RWPE1 (cell line): ENCODE data around the gene LTF.

Source experiments
- CTCF ChIA-PET: fragments of 350-600 bp; sonication (Branson Sonifier 250); formaldehyde crosslinking; extraction: SDS; loops from one replicate; lab custom pipeline; 2021; lab: Yijun Ruan, JAX
- POLR2A ChIA-PET: fragments of 400-600 bp; formaldehyde crosslinking; extraction: SDS; loops from one replicate; lab custom pipeline; 2020; ENCODE audit warnings: antibody characterized with exemption; ENCODE audit not compliant: low non-redundant PET; lab: Yijun Ruan, JAX
- DNase-seq: peaks from one replicate; pipeline ENCODE4 v3.0.0; 2012; ENCODE audit warnings: low spot score
- H3K27ac ChIP-seq: fragments of 450-650 bp; 2 replicates; pipeline ENCODE4 v1.5.1; 2017
- TF ChIP-seq, protein P1 (sequence below): fragments of 450-650 bp; conservative IDR thresholded peaks from 2 replicates; pipeline ENCODE4 v1.5.1; 2017; ENCODE audit warnings: low read depth, mild to moderate bottlenecking

Gene LTF

DNA sequence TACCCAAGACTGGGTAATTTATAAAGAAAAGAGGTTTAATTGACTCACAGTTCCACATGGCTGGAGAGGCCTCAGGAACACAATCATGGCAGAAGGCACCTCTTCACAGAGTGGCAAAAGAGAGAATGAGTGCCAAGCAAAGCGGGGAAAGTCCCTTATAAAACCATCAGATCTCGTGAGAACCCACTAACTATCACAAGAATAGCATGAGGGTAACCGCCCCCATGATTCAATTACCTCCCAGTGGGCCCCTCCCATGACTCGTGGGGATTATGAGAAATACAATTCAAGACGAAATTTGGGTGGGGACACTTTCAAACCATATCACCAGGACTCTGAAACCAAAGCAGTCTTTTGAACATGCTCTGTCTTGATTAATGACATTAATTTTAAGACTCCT, 40.1 kb upstream of the LTF start:
- DNase-seq = no peak
- H3K27ac ChIP-seq = no peak overlapping the region
- POLR2A ChIA-PET = no interaction called here
- TF ChIP-seq, protein P1, sequence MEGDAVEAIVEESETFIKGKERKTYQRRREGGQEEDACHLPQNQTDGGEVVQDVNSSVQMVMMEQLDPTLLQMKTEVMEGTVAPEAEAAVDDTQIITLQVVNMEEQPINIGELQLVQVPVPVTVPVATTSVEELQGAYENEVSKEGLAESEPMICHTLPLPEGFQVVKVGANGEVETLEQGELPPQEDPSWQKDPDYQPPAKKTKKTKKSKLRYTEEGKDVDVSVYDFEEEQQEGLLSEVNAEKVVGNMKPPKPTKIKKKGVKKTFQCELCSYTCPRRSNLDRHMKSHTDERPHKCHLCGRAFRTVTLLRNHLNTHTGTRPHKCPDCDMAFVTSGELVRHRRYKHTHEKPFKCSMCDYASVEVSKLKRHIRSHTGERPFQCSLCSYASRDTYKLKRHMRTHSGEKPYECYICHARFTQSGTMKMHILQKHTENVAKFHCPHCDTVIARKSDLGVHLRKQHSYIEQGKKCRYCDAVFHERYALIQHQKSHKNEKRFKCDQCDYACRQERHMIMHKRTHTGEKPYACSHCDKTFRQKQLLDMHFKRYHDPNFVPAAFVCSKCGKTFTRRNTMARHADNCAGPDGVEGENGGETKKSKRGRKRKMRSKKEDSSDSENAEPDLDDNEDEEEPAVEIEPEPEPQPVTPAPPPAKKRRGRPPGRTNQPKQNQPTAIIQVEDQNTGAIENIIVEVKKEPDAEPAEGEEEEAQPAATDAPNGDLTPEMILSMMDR = no peak
- CTCF ChIA-PET = no interaction called here

DNA sequence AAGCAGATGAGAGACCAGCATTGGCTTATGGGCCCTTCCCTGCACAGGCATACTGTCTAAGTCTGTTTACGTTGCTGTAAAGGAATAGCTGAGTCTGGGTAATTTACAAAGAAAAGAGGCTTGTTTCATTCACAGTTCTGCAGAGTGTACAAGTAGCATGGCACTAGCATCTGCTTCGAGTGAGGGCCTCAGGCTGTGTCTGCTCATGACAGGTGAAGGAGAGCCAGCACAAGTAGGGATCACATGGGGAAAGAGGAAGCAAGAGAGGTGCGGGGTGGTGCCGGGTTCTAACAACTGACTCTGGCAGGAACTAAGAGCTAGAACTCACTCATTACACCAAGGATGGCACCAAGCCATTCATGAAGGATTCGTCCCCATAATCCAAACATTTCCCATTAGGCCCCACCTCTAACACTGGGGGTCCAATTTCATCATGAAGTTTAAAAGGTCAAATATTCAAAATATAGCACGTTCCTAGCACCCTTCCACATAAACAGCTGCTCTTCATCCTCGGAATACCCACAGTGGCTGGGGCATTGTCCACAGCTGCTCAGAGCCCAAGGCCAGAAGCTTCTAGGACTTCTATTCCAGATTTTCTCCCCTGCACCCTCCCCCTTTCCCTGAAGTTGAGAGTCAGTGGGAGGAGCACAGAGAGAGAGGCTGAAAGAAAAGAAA, 38.6 kb upstream of the LTF start:
- H3K27ac ChIP-seq = no peak overlapping the region
- ChIA-PET POLR2A (no interaction called here), CTCF (interaction anchor here (1.5 kb wide), 1 partner anchor 15 kb away, joined by 7 read pairs; no protein-coding TSS in a partner anchor)
- no peak for DNase-seq
- TF ChIP-seq, protein P1 = no peak

DNA sequence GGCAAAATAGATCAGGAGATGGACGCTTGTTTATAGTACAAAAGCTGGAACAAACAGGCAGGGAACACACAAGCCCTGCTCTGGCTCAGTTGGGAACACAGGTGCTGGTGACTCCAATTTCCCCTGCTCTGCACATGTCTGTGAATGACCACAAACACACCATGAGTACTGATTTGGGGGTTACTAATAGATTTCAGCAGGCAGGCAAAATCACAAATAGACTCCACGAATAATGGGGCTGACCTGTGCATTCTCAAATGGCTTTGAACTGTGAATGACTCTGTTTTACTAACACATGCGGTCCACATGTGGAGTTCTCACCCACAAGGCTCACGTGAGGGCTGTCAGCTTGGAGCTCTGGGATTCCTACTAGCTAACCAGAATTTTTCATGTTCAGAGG, 37.0 kb upstream of the LTF start:
- ChIA-PET POLR2A (no interaction called here), CTCF (no interaction called here)
- DNase-seq = no peak
- no peak overlapping the region for H3K27ac ChIP-seq
- TF ChIP-seq, protein P1 = no peak

DNA sequence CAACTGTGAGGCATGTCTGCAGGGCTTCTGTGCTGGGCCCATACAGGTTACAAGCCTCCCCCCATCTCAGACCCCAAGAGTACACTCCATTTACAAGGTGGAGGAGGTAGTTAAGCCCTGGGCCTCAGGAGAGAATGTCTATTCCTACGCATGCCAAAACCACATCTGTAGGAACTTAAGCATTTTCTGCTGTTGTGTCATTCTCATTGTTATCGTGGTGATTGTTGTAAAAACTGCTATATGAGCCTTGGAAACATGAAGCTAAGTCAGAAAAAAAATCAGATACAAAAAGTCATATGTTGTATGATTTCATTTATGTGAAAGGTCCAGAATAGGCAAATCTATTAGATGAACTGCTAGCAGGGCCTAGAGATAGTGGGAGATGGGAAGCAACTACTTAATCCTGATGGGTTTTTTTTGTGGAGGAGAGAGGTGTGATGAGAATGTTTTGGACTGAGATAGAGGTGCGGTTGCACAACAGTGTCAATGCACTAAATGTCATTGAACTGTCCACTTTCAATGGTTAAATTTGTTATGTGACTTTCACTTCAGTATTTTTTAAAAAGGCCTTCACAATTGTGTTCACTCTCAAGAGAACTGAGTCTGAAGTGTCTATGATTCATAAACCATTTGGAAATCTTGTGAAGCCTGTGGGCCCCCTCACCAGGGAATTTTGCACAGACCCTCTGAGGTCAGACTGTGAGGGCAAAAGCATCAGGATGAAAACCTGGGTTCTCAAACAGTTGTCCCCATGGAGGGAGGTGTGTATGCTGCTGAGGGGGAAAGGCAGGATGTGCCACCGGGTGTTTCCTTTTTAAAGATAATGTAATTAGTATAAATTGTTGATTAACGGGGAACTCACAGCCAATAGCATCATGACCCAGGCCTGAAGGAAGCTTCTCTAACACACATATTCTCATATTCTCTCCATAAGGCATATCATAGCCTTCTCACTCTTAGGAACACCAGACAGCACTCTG, 36.2 kb upstream of the LTF start:
- ChIA-PET POLR2A (no interaction called here), CTCF (no interaction called here)
- DNase-seq = no peak
- no peak overlapping the region for H3K27ac ChIP-seq
- TF ChIP-seq, protein P1 = no peak

DNA sequence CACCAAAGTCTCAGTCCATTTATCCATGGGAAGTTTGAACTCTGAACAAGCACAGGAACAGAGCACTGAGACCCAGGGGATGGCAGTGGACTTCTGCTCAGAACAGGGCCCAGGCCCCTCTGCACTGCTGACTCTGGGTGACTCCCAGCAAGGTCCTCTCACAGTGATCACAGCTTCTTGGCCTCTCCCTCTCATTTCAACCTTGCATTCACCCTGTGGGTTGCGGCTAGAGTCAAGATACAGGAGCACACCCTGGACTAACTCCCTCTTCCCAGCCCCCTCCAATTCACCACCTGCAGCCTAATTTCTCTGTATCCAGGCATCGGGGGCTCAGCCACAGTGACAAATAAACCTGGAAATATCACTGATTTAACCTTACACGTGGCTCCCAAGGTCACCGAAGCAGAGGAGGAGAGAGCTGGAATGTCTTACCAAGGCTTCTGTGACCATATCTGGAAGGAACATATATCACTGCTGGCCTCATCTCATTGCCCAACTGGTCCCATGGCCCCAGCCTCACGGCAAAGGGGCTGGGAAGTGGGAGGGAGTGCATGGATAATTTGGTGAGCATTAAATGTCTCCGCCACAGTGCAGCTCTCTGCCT, 34.3 kb upstream of the LTF start:
- DNase-seq = no peak
- CTCF ChIA-PET = interaction anchor here (1.3 kb wide), 1 partner anchor 9 kb away, joined by 5 read pairs; no protein-coding TSS in a partner anchor
- H3K27ac ChIP-seq = no peak overlapping the region
- POLR2A ChIA-PET = no interaction called here
- TF ChIP-seq, protein P1 = no peak

DNA sequence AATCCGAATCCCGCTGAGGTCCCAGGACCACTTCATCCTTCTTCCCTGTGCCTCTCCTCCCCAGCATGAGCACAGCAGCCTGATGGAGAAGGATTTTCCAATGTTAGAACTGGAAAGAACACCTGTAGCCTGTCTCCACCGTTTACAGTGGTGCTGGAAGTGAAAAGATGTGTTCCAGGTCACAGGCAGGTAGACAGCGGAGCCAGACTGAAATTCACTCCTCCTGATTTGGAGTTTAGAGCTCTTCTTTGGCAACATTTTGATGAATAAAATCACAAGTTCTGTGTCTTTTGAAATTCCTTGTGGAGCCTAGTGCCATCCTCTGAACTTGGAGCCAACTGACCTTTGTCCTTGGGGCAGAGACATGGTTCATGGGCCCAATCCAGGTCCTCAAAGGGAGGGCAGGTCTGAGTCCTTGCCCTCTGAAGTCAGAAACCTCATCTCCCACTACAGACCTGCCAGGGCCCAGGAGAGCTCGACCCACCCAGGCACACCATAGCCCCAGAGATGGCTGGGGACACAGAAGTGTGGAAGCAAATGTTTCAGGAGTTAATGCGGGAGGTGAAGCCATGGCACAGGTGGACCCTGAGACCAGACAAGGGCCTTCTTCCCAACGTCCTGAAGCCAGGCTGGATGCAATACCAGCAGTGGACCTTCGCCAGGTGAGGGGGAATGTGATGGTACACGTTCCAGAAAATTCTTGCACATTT, 33.0 kb upstream of the LTF start, which contains the start of gene RTP3:
TSS of gene RTP3 (plus strand) at position 421 of the 710 bp plus-strand sequence. CDS start at position 508, 87 bp downstream.
- DNase-seq = no peak
- POLR2A ChIA-PET = no interaction called here
- CTCF ChIA-PET = interaction anchor here (1.3 kb wide), 1 partner anchor 8 kb away, joined by 5 read pairs; no protein-coding TSS in a partner anchor
- TF ChIP-seq, protein P1 = no peak
- H3K27ac ChIP-seq = no peak within 1 kb of the TSS
